Left cardiac atrium (tissue), 4 donors: Measurements from ENCODE around the gene UGGT1. TPM values are rescaled to one million over a fixed set of nuclear protein-coding genes. Genes with fewer than 3 reads are reported as not detected.

ENCODE experiments used
- ATAC-seq, 2 donors: fragments of 200-7000 bp; cut with Tn5 transposase; one replicate each; pipeline ENCODE4 v1.9.1; 2020; ENCODE audit warnings: mild to moderate bottlenecking in 2 of 2, moderate library complexity in 2 of 2
- DNase-seq: peaks from one replicate; pipeline ENCODE4 v3.0.0-alpha.2; 2020
- intact Hi-C, 2 donors: fragments of 100-400 bp; cut with DNase I; formaldehyde crosslinking; loops; one replicate each; pipeline versions ENCODE4 v1.14.1 to v1.15.1; 2022 to 2023
- long read RNA-seq: library from polyadenylated mRNA; unstranded; transcript quantifications from one replicate; pipeline ENCODE4 v2.0.0, GENCODE V29; 2021
- total RNA-seq, 2 donors: library from RNA; stranded (reverse); fragmentation: NEBNext Ultra II Directional; extraction: Animal tissue kit (Norgen Biotek cat#: 25700); gene quantifications; one replicate each; pipeline ENCODE4 v1.2.1, GENCODE V29; 2021
- donor health status: DM: no; HTN: yes; CAD: no.
- donor health status: DM: no; HTN: yes; CAD: no; lungs with severe emphysema.
- donor health status: DM: yes; HTN: yes; CAD: no.
- donor health status: Dilated cardiomyopathy.

Gene UGGT1, protein sequence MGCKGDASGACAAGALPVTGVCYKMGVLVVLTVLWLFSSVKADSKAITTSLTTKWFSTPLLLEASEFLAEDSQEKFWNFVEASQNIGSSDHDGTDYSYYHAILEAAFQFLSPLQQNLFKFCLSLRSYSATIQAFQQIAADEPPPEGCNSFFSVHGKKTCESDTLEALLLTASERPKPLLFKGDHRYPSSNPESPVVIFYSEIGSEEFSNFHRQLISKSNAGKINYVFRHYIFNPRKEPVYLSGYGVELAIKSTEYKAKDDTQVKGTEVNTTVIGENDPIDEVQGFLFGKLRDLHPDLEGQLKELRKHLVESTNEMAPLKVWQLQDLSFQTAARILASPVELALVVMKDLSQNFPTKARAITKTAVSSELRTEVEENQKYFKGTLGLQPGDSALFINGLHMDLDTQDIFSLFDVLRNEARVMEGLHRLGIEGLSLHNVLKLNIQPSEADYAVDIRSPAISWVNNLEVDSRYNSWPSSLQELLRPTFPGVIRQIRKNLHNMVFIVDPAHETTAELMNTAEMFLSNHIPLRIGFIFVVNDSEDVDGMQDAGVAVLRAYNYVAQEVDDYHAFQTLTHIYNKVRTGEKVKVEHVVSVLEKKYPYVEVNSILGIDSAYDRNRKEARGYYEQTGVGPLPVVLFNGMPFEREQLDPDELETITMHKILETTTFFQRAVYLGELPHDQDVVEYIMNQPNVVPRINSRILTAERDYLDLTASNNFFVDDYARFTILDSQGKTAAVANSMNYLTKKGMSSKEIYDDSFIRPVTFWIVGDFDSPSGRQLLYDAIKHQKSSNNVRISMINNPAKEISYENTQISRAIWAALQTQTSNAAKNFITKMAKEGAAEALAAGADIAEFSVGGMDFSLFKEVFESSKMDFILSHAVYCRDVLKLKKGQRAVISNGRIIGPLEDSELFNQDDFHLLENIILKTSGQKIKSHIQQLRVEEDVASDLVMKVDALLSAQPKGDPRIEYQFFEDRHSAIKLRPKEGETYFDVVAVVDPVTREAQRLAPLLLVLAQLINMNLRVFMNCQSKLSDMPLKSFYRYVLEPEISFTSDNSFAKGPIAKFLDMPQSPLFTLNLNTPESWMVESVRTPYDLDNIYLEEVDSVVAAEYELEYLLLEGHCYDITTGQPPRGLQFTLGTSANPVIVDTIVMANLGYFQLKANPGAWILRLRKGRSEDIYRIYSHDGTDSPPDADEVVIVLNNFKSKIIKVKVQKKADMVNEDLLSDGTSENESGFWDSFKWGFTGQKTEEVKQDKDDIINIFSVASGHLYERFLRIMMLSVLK (N-terminal part only)
- 10 to 100 TPM; 30.6 to 31.3 TPM for total RNA-seq
- long read RNA-seq, full-length matches to known transcripts, result 5 of 16 reads
- long read RNA-seq, partial matches to known transcripts, result 4 of 16 reads
- long read RNA-seq, other reads (novel, unspliced or antisense), result 7 of 16 reads

DNA sequence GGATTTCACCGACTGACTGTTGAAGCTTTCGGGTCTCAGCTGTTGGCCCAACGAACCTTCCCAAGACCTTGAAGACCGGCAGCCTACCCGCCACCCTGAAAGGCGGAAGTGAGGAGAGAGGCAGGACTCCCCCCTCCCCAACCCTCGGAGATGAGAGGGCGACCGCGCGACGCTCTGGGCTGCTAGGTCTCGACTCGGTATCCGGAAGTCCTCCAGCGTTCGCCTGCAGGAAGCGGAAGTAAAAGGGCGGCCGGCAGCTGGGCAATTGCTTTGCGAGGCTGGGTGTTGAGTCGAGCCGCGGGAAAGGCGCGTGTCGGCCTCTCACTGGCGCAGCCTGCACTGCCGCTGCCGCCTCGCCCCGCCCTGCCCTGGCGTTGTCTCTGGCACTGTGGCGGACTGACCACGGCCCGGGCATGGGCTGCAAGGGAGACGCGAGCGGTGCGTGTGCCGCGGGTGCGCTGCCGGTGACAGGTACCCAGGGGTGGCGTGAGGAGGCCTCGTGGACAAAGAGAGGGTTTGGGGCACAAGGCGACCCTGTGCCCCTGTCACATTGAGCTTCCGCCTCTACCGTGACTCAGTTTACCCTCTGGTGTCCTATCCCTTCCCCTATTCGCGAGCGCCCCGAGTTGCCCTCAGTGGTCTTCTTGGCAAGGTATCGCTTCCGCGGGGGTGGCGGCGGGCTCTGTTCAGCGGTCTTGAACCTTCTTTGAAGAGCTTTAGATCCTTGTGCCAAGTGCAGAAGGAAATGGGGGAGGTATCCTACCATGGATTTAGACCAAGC, at the start of gene UGGT1:
Gene UGGT1, plus strand, starts transcription at position 256 of the 781 bp plus-strand sequence. Its CDS starts 158 bp downstream, at position 414.
- ATAC-seq (peak; percentile 99 to 100), DNase-seq (peak; percentile 96)
- intact Hi-C loops, result loop anchor here in 1 of 2 donors (2.0 to 10.0 kb wide), 2 partner anchors 62 to 196 kb away; partner anchors contain the start of gene SAP130

DNA sequence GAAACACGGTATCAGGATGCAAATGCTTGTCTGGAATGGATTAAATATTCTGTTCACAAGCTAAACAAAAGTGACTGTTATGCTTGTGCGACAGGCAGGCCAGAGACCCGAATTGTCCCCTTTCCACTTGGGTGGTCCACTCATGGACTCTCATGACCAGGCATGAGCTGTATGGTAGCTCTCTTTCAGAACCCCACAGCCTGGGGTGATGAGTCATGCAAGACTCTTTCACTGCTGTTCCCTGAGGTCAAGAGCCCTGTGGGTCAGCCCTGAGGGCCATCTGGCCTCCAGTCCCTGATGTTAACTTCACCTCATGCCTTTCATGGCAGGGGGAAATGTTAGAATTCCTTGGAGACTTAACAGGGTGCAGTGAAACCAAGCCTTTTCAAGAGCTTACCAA, 49.4 kb upstream of the UGGT1 start:
- intact Hi-C loops, result no loop called here
- DNase-seq, result no peak
- no peak for ATAC-seq

GRCh38 chr2:128043041-128043440, 48.0 kb upstream of the UGGT1 start:
- intact Hi-C loops, result no loop called here
- DNase-seq (no peak), ATAC-seq (no peak)

DNA sequence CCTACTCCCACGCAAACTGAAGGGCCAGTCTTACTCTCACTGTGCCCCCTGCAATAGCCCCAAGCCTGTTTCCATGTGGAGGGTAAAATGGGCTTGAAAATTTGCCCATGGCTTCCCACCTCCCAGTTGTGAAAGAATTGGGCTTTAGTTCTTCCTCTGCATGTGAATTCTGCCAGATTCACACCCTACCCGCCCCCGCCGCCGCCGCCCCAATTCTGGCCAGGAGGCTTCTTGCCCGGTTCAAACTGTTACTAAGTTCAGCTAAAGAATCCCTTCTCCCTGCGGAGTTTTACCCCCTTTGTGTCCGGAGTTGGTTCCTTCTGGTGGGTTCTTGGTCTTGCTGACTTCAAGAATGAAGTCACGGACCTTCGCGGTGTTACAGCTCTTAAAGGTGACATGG, 37.7 kb upstream of the UGGT1 start:
- no peak for DNase-seq
- ATAC-seq, result no peak
- intact Hi-C loops, result no loop called here

DNA sequence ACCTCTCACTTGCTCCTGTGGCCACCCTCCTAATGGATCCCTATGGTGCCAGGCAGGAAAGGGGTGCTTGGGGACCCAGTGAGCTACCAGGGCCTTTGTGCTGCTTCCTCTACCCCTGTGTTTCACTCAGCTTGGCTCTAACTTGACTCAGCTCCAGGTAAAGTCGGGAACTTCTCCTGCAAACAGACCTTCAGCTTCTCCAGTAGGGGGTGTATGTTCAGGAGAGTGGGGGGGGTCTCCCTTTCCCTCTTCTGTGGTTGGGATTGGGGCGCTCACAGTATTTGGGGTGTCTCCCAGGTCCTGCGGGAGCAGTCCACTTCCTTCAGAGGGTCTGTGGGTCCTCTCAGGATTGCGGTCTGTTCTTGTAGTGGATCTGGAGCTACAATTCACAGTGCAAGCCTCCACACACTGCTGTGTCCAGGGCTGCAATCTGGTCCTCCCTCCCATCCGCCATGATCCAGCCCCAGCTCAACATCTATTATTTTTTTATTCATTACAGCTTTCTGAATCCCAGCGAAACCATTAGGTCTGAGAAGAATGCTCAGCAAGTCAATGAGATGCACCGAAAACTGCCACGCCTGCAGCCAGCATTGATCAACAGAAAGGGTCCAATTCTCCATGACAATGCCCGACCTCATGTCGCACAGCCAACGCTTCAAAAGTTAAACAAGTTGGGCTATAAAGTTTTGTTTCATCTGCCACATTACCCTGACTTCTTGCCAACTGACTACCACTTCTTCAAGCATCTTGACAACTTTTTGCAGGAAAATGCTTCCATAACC, 36.7 kb upstream of the UGGT1 start:
- intact Hi-C loops, result no loop called here
- DNase-seq (no peak), ATAC-seq (no peak)

- ATAC-seq, result peak in 1 of 2 donors; percentile 50
- no peak for DNase-seq
- intact Hi-C loops, result no loop called here
Observed at GRCh38 chr2:128057334-128057733, 33.7 kb upstream of the UGGT1 start.

GRCh38 chr2:128058114-128058513, 32.9 kb upstream of the UGGT1 start:
- DNase-seq, result no peak
- intact Hi-C loops, result no loop called here
- no peak for ATAC-seq

DNA sequence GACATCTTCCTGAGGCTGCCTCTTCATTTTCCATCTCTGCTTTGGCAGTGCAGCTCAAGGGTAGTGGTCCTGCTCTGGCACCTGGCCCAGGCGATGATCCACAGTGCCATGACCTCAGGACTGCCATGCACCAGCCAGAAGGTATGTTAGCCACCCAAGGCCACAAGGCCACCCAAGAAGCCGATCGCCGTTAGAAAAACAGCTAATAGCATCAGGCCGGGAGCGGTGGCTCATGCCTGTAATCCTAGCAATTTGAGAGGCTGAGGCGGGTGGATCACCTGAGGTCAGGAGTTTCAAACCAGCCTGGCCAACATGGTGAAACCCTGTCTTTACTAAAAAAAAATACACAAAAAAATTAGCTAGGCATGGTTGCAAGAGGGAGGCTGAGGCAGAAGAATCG, 28.4 kb upstream of the UGGT1 start:
- no peak for DNase-seq
- no peak for ATAC-seq
- intact Hi-C loops, result loop anchor here in 1 of 2 donors (10.0 kb wide), 1 partner anchor 172 kb away; no protein-coding TSS in a partner anchor

DNA sequence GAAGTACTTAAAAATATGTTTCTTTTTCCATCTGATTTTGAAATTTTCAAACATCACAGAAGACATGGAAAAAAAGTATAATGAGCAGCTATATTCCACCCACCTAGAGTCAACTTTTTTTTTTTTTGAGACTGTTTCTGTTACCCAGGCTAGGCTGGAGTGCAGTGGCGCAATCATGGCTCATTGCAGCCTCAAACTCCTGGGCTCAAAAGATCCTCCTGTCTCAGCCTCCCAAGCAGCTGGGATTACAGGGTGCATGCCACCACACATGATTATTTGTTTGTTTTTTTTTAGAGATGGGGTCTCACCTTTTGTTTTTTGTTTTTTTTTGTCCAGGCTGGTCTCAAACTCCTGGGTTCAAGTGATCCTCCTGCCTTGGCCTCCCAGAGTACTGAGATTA, 26.6 kb upstream of the UGGT1 start:
- no peak for ATAC-seq
- DNase-seq, result no peak
- intact Hi-C loops, result loop anchor here in 1 of 2 donors (10.0 kb wide), 1 partner anchor 170 kb away; no protein-coding TSS in a partner anchor

GRCh38 chr2:128069769-128070168, 21.2 kb upstream of the UGGT1 start:
- peak in 1 of 2 donors; percentile 51 for ATAC-seq
- intact Hi-C loops, result loop anchor here in 1 of 2 donors (10.0 kb wide), 1 partner anchor 165 kb away; no protein-coding TSS in a partner anchor
- DNase-seq, result no peak

- ATAC-seq (no peak), DNase-seq (no peak)
- intact Hi-C loops, result no loop called here
Observed at GRCh38 chr2:128073278-128073677, 17.7 kb upstream of the UGGT1 start.

DNA sequence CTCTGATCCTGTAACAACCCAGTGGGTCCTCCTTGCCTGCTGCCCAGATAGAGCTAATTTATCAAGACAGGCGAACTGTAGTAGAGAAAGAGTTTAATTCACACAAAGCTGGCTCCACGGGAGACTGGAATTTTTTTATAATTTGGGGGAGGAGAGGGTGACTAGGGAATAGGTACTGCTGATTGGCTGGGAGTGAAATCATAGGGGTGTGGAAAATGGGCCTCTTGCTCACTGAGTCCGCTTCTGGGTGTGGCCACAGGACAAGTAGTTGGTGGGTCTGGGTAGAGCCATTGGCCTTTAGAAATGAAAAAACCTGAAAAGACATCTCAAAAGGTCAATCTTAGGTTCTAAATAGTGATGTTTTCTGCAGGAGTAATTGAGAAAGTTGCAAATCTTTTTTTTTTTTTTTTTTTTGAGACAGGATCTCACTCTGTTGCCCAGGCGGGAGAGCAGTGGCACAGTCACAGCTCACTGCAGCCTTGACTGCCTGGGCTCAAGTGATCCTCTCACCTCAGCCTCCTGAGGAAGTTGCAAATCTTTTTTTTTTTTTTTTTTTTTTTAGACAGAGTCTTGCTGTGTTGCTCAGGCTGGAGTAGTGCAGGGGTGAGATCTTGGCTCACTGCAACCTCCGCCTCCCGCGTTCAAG, 14.4 kb upstream of the UGGT1 start:
- ATAC-seq, result no peak
- intact Hi-C loops, result no loop called here
- DNase-seq, result no peak

DNA sequence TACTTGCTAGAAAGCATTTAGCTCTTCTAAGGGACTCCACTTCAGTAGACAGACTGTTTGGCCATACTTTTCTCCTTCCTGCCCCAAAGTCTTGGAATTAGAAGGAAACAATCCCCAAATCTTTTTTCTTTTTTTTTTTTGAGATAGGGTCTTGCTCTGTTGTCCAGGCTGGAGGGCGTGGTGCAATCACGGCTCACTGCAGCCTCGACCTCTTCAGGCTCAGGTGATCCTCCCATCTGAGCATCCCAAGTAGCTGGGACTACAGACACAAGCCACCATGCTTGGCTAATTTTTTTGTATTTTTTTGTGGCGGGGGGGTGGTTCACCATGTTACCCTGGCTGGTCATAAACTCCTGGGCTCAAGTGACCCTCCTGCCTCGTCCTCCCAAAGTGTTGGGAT, 6.2 kb upstream of the UGGT1 start:
- ATAC-seq, result no peak
- DNase-seq, result no peak
- intact Hi-C loops, result no loop called here

DNA sequence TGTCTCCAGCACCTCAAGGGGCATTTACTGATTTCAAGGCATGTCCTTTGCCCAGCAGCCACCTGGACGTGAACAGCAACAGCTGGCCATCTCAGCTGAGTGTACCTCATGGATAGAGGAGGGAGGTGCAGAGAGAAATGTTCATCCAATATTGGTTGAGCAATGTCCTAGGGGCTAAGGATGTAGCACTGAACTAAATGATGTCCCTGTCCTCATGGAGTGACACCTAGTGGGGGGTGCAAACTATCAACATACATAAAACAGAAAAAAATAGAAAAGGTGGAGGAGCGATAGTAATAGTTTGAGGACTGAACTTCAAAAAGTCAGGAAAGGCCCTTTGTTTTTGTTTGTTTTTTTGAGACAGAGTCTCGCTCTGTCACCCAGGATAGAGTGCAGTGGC, 4.8 kb upstream of the UGGT1 start:
- intact Hi-C loops, result no loop called here

DNA sequence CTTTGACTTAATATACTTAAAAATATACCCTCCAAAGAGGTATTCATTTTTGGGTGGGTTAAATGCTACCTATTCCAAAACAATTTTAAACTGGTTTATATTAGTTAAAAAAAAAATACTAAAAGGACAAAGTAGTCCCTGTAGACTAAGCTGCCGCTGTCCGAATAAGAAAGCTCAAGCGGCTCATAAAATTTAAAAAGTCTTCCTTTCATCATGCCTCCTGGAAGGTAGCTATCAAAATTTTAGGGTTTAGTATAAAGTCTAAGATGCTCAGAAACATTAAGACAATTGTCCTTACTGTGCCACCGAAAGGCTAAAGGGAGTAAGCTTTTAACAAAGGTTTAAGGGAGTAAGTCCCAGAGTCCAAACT, 440 bp upstream of the UGGT1 start:
- peak in 1 of 2 donors; percentile 1 for ATAC-seq
- DNase-seq, result no peak
- intact Hi-C loops, result loop anchor here in 1 of 2 donors (2.0 to 10.0 kb wide), 2 partner anchors 62 to 196 kb away; partner anchors contain the start of gene SAP130

More for the DNA sequence above, 4.8 kb upstream of the UGGT1 start:
- DNase-seq (no peak), ATAC-seq (no peak)

DNA sequence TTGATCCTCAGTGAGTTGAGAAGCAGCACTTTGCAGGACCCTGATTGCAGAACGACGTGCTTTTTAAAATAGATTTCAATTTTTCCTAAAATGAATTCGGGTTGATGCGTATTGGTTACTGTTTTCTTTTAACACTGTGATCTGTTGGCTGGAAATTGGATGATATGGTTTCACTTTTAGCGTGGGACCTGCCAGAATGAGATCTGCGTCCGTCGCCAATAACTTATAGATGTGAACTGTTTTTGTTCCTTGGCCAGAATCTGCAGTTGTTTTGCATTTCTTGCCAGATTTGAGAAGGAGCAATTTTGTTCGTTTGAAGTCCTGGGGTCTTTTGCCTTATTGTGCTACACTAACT, 703 bp downstream of the UGGT1 start:
- intact Hi-C loops, result loop anchor here in 1 of 2 donors (2.0 to 10.0 kb wide), 2 partner anchors 63 to 197 kb away; partner anchors contain the start of gene SAP130
- no peak for DNase-seq
- no peak for ATAC-seq

DNA sequence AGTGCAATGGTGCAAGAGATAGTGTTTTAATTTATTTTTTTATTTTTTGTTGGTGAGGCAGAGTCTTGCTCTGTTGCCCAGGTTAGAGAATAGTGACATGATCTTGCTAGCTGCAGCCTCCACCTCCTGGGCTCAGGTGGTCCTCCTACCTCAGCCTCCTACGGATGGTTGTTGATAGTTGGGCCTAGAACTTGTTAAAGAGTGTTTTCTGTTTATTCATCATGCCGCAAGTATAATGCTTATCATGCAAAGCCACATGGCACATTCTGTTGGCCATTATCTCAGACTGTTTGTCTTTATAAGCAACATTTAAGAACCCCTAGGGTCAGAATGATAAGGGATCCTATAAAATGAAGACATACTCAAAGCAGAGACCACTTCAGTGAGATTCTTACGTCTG, 1.7 kb downstream of the UGGT1 start:
- intact Hi-C loops, result loop anchor here in 1 of 2 donors (10.0 kb wide), 1 partner anchor 198 kb away; no protein-coding TSS in a partner anchor
- no peak for ATAC-seq
- no peak for DNase-seq
